WTC11 (cell line): ENCODE results near the gene FSTL4.

Source experiments
- ATF1 ChIP-seq: sonication (generic); formaldehyde crosslinking; IDR thresholded peaks from 2 replicates; pipeline ENCODE4 v1.8.1; 2023; ENCODE audit warnings: mild to moderate bottlenecking, moderate library complexity, missing genetic modification reagents
- TF ChIP-seq, protein P1 (sequence below): fragments of 200-600 bp; IDR thresholded peaks from 2 replicates; pipeline ENCODE4 v1.8.0; 2022; ENCODE audit warnings: antibody characterized with exemption

DNA sequence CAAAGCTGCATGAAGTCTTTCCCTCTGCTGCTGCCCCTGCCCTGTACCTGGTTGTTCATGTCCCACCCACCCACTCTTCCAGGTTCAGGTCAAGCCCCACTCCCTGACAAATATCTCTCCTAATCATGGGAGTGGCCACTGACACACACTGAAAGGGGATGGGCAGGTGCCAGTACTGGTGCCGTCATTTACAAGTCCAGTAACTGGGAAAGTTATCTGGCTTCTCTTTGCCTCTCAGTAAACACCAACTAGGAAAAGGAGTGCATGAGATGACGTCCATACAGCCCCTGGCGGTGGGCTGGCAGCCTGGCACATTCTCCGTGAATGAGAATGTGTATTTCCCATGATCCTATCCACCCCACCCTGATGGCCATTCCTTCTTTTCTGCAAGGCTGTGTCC is 225.2 kb downstream of the FSTL4 start:
- TF ChIP-seq ATF1 (CRISPR knock-in tag) = no peak
- TF ChIP-seq, protein P1, sequence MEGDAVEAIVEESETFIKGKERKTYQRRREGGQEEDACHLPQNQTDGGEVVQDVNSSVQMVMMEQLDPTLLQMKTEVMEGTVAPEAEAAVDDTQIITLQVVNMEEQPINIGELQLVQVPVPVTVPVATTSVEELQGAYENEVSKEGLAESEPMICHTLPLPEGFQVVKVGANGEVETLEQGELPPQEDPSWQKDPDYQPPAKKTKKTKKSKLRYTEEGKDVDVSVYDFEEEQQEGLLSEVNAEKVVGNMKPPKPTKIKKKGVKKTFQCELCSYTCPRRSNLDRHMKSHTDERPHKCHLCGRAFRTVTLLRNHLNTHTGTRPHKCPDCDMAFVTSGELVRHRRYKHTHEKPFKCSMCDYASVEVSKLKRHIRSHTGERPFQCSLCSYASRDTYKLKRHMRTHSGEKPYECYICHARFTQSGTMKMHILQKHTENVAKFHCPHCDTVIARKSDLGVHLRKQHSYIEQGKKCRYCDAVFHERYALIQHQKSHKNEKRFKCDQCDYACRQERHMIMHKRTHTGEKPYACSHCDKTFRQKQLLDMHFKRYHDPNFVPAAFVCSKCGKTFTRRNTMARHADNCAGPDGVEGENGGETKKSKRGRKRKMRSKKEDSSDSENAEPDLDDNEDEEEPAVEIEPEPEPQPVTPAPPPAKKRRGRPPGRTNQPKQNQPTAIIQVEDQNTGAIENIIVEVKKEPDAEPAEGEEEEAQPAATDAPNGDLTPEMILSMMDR = no peak
